CD1c-positive myeloid dendritic cell (primary cell): ENCODE data around the gene SYNPO.

Source experiments
- DNase-seq: peaks from one replicate; pipeline ENCODE4 v3.0.0-alpha.2; 2016; ENCODE audit errors: extremely low spot score

Gene SYNPO

GRCh38 chr5:150607105-150607504, 33.4 kb upstream of the SYNPO start:
- DNase-seq: no peak

- no peak for DNase-seq
These were observed 32.5 kb upstream of the SYNPO start for GRCh38 chr5:150607991-150608390.

GRCh38 chr5:150608991-150609390, 31.5 kb upstream of the SYNPO start:
- no peak for DNase-seq

DNA sequence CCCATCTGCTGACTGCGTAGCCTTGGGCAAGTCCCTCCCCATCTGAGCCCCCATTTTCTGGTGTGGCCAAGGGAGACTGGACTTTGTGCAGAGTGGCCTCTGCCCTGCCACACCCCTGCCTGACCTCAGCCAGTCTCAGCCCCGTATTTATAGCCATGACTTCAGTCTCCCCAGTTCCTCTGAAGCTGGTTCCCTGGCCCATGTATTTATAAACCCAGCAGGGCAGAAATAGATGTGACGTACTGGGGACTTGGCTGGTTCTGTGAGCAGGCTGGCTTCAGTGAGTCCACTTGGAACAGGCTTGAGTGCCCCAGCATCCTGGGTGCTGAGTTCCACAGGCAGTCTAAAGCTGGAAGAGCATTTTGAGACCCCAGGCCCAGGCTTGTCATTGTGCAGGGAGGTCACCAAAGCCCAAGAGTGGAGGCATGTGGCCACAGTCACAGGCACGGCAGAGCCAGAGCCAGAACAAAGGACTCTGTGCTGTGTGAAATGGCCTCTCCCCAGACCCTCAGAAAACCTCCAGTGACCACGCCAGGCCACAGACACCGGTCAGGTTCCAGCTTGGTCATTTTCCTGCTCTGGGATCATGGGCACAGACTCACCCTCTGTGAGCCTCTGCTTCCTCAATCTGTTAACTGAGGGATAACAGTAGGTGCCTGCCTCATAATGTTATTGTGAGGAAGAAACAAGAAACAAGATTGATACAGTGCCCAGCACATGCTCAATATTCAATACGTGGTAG, 30.4 kb upstream of the SYNPO start:
- no peak for DNase-seq

DNA sequence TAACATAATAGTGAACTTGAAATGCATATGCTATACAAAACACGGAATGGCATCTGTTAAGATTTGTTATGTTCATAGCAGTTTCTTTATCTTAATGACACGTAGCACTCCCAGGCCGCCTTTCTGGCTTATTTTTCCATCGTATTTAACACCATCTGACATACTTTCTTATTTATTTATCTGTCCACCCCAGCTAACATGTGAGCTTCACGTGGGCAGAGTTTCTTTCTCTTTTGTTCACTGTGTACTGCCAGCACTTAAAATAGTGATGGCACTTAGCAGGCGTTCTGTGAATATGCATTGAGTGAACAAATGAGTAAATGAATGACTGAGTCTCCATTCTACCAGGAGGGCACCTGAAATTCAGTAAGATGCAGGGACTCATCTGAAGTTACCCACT, 29.4 kb upstream of the SYNPO start:
- DNase-seq: no peak

- DNase-seq: no peak
These were observed 28.1 kb upstream of the SYNPO start for GRCh38 chr5:150612405-150612804.

- DNase-seq: no peak
These were observed 27.4 kb upstream of the SYNPO start for GRCh38 chr5:150612905-150613670.

DNA sequence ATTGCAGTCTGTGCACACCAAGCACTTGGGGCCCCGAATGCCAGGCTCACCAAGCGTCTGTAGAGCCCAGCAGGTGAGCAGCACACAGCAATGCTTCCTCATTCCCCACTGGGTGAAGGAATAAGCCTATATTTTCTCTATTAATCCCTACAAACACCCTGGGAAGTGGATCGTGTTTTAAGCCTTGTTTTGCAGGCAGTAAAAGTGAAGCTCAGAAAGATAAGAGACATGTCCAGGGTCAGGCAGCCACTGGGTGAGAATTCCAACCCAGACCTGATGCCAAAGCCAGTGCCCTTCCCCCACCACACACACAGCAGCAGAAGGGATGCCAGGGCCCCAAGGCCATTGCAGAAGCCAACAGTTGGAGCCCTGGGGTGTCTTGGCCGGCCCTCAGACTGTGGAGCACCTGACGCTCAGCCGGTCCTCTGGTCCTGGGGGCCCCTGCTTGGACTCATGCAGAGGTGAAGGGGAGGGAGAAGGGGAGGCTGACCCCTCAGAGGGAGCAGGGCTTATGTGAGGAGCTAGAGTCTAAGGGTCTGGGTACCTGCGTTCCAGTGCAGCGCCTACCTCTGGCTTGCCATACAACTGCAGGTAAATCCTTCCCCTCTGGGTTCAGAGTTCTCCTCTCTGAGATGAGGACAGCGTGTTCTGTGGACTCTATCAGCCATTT, 26.3 kb upstream of the SYNPO start:
- no peak for DNase-seq

DNA sequence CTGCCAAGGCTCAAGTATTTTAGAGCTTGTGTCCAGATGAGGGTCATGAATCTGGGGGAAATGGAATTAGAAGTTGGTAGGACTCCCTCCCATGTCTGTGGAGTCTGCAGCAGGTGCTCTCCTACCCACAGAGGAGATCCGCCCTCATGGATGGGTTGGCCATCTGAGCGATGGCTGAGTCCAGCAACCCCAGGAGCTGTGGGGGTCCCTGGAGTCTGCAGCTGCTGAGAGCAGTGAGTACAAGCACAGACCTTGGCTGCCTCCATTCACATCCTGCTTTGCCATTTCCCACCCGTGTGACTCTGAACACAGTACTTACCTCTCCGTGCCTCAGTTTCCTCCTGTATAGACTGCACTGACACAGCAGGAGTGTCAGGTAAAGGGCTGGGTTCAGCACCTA, 25.8 kb upstream of the SYNPO start:
- DNase-seq: no peak

GRCh38 chr5:150615141-150615699, 25.2 kb upstream of the SYNPO start:
- DNase-seq: no peak

- DNase-seq: no peak
These were observed 24.4 kb upstream of the SYNPO start for GRCh38 chr5:150616024-150616470.

- DNase-seq: no peak
These were observed 24.0 kb upstream of the SYNPO start for GRCh38 chr5:150616506-150616905.

GRCh38 chr5:150618163-150618562, 22.3 kb upstream of the SYNPO start:
- DNase-seq: no peak

GRCh38 chr5:150618588-150619281, 21.7 kb upstream of the SYNPO start:
- DNase-seq: no peak

- no peak for DNase-seq
These were observed 20.9 kb upstream of the SYNPO start for GRCh38 chr5:150619359-150620230.

DNA sequence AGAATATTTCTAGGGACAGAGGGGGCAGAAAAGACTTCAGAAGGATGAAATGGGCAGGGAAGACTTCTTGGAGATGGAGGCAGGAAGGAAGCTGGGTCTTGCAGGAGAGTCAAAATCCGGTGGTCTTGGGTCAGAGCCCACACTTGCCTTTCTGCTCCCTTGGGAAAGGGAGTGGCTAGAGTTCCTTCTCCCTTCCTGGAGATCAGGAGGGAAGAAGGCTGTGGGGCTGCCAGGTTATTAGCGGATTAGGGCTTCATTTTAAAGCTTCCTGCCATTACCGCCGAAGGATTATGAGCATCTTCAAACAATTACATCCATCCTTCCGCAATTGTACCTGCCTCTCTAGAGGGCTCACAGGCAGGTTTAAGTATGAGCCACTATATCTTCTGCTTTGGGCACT, 19.2 kb upstream of the SYNPO start:
- no peak for DNase-seq

GRCh38 chr5:150622157-150622556, 18.3 kb upstream of the SYNPO start:
- DNase-seq: no peak

DNA sequence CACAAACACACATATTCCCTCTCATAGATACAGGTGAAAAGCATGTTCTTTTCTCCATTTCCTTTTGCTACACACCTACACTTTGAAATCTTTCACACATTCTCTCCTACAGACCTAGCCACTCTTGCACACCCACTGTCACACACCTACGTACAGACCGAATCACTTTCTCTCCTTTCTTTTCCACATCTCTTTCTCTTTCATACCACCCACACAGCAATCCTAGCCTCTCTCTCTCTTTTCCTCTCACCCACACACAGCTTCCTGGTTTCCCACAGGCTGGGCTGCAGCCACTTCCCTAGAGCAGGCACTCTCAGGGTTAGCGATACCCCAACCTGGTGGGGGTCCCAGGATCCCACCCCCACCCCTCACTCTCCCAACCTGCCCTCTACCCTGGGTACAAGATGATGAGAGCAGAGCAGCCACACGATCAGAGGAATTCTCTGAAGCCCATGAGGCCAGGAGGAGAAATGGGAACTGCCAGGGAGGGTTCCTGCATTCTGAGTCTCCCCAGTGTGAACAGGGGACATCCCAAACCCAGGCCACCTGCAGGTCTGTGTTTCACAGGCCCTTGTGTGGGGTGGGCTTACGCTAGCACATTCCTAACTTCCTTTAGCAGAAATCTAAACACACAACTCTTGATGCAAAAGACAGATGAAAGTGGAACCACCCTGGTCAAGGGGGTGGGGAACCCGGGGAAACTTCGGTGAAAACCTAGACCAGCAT, 17.1 kb upstream of the SYNPO start:
- DNase-seq: peak; percentile 43

DNA sequence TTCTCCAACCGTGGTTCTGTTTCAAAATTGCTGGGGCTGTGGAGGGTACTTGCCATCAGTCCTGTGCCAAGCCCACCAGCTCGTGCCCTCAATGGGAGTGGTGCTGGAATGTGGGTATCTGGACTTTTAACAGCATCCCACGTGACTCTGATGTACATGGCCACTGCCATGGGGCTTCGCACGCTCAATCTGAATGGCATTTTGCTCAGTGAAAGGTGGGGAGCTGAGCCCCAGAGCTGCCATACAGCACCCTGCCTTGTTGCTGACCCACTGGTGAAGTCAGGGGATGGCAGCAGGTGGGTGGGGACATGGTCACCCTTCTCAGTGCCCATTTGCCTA, 16.6 kb upstream of the SYNPO start:
- DNase-seq: no peak
